NCI-H524 (cell line): Measurements from ENCODE around the gene TNNT3.

Experiments
- DNase-seq, 2 experiments: peaks; one replicate each; lab custom pipeline; 2025; lab: John Stamatoyannopoulos, UW

Gene TNNT3

GRCh38 chr11:1958367-1958766, 38.9 kb downstream of the TNNT3 start:
- DNase-seq: no peak

DNA sequence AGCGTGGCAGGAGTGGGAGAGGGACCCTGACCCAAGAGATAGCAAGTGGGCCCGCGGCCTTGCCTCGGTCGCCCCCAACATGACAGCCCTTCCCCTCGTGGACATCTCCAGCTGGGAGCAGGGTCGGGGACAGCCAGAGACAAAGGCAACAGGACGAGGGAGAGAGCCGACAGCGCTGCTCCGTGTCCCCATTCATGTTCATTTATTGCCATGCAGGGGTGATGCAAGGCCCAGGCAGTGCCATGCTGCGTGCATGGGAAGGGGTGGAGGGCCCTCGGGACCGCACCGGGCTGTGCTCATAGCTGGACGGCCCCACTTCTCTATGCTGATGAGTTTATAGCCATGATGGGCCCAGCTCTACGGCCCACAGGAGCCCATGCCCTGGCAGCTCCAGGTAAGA, 40.3 kb downstream of the TNNT3 start:
- DNase-seq: no peak

DNA sequence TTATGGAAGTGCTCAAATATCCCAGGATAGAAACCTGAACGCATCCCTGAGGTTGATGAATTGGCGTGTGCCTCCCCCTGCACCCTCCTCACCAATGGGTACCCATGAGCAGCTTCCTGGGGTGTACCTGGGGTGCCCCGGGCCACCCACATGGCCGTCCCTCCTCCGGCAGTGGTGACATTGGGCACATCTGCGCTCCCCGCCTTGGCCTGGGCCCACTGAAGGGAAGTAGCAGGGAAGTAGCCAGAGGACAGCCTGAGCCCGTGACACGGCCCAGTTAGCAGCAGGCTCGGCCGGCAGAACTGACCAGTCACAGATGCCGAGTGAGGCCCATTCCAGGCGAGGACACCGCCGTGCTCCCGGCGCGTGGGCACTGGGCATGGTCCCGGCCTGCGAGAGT, 44.4 kb downstream of the TNNT3 start:
- DNase-seq: no peak

- DNase-seq: no peak
Observed at GRCh38 chr11:1964348-1964747, 44.8 kb downstream of the TNNT3 start.

DNA sequence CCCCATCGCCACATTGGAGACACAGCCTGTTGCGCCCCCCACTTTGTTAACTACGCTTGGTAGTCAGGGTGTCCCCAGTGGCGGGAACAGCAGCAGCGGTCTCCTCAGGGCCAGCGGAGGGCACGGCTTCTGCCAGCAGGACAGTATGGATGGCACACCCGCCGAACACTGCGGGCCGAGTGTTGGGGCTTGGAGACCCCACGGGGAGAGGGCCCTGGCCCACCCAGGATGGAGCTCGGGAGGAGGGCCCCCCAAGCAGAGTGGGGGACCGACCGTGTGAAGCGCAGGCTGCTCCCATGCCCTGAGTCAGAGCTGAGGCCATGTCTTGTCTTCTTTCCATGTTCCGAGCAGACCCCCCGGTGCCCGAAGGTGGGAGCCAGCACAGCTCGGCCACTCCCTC, 45.5 kb downstream of the TNNT3 start:
- no peak for DNase-seq

- no peak for DNase-seq
Observed at GRCh38 chr11:1966531-1966930, 47.0 kb downstream of the TNNT3 start.

GRCh38 chr11:1967641-1968225, 48.2 kb downstream of the TNNT3 start:
- DNase-seq: no peak

GRCh38 chr11:1968454-1969002, 49.0 kb downstream of the TNNT3 start:
- DNase-seq: no peak

DNA sequence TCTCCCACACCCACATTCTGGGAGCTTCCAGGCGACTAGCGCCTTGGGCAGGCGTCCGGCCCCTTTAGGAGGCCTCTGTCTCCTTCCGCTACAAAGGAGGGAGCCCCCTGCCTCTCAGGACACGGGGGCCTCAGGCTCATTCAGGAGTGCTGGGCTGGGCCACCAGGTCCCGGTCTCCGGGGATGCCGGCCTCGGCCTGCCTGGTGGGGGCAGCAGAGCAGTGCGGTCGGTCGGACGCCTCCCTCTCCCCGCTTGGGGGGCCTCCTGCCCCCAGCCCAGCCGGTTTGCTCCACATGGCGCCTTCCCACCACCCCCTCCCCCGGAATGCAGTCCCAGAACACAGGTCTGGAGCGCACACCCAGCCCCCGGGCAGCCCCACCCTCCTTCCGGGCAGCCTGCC, 49.5 kb downstream of the TNNT3 start:
- no peak for DNase-seq

GRCh38 chr11:1969776-1970175, 50.3 kb downstream of the TNNT3 start:
- DNase-seq: no peak

DNA sequence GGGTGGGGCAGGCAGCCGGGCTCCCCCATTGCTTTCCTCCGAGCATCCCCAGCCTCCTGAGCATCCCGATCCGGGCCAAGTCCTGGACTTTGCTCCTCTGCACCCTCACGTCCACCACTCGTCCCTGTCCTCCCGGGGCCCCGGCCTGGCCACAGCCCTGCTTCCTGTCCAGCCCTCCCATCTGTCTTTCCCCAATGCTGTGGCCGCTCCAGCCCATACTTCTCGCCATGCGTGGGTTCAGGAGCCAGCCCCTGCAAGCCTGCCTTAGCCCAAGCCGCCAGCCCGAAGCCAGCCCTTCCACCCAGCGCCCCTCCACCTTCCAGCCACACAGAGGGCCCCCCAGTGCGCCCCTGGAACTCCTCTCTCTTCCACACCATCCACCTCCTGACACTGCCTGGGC, 51.5 kb downstream of the TNNT3 start:
- no peak for DNase-seq

DNA sequence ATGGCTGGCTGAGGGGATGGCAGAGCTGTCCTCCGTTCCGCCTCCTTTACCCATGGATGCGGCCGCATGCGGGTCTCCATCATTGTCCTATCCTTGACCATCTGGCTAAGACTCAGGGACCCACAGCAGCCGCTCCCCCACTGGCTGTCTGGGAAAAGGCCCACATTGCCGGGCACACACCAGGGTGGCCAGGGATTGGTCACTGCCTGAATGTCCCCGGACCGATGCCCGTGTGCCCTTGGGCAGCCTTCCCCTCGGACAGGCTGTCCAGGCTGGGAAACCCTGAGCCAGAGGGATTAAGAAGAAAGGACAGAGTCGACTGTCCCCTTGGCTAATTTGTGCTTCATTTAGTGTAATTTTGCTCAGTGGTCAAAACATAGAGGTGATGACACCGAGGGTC, 55.7 kb downstream of the TNNT3 start:
- no peak for DNase-seq

DNA sequence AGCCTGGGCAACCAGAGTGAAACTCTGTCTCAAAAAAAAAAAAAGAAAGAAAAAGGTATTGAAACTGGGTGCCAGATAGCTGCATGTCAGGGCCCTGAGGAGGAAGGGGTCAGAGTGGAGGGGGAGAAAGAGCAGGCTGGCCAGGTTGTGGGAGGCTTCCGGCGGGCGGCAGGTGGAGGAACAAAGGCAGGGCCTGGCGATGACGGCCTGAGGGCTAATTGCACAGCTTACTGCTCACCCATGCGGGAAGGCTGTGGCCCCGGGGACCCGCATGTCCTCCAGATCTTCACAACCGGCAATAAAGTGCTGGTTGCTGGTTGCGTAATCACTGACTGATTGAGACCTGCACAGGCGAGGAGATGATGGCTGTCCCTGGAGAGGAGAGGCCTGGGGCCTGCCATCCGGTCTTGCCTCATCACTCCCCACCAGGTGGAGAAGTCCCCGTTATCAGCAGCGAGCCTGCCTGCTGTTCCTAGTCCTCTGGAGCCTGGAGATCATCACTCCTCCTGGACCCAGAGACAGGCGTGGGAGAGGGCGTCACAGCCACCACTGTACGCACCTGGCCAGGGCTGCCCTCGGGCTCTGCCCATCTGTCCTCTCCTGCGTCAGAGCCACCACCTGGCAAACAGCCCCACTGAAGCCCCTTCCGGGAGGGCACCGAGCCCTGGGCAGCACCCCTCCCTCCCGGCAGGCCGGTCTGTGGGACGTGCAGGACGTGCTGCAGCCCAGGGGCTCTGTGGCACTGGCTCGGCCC, 59.4 kb downstream of the TNNT3 start:
- no peak for DNase-seq

- no peak for DNase-seq
Observed at GRCh38 chr11:1979607-1980006, 60.1 kb downstream of the TNNT3 start.

GRCh38 chr11:1982873-1983600, 63.5 kb downstream of the TNNT3 start:
- DNase-seq: no peak

GRCh38 chr11:1983601-1983961, 64.1 kb downstream of the TNNT3 start:
- DNase-seq: no peak

- DNase-seq: no peak
Observed at GRCh38 chr11:1987024-1987423, 67.5 kb downstream of the TNNT3 start.

GRCh38 chr11:1988174-1988573, 68.7 kb downstream of the TNNT3 start:
- DNase-seq: no peak
